AG04450 (cell line): ENCODE measurements around the gene KRTAP5-2. TPM values are rescaled to one million over a fixed set of nuclear protein-coding genes. Genes with fewer than 3 reads are reported as not detected.

Experiments used
- CTCF ChIA-PET: fragments of 300-600, 350-600 bp; formaldehyde crosslinking; extraction: SDS; loops from one replicate; lab custom pipeline; 2022; ENCODE audit warnings: antibody characterized with exemption, inconsistent platforms; lab: Charles Lee
- POLR2A ChIA-PET: fragments of 350-600 bp; formaldehyde crosslinking; extraction: SDS; loops from one replicate; lab custom pipeline; 2021; ENCODE audit warnings: antibody characterized with exemption, inconsistent platforms; lab: Yijun Ruan, JAX
- DNase-seq: peaks from one replicate; pipeline ENCODE4 v3.0.0-alpha.2; 2011; ENCODE audit warnings: low read depth, low spot score
- H3K27ac ChIP-seq: one replicate; pipeline ENCODE4 v1.5.1; 2012; ENCODE audit warnings: low read depth, low read length, control low read depth
- H3K27me3 ChIP-seq: one replicate; pipeline ENCODE4 v1.6.0; 2012; ENCODE audit warnings: low read length; ENCODE audit not compliant: control insufficient read depth, insufficient read depth
- H3K4me3 ChIP-seq: 2 replicates; pipeline ENCODE4 v1.5.1; 2011; ENCODE audit warnings: mild to moderate bottlenecking, low read depth, low read length, control low read depth
- H3K9me3 ChIP-seq: 2 replicates; pipeline ENCODE4 v1.5.1; 2012; ENCODE audit warnings: low read length; ENCODE audit not compliant: control insufficient read depth, insufficient read depth
- CTCF ChIP-seq: IDR thresholded peaks from 2 replicates; pipeline ENCODE4 v1.5.1; 2011; ENCODE audit warnings: low read depth, low read length, control low read depth, inconsistent platforms
- polyA plus RNA-seq: library from polyadenylated mRNA; depleted of rRNA; stranded (reverse); fragments of >200 nt; gene quantifications from 2 replicates; pipeline ENCODE4 v1.2.3, GENCODE V29; 2011

The KRTAP5-2 gene
- polyA plus RNA-seq, 1 experiment, result not detected

GRCh38 chr11:1574933-1575242 is 23.2 kb downstream of the KRTAP5-2 start:
- ChIA-PET CTCF (interaction anchor here (0.6 to 3.5 kb wide), 15 partner anchors 10 to 372 kb away, joined by 3 to 87 read pairs (median 5); no protein-coding TSS in a partner anchor), POLR2A (interaction anchor here (1.4 kb wide), 1 partner anchor 239 kb away, joined by 3 read pairs; no protein-coding TSS in a partner anchor)

GRCh38 chr11:1574238-1574932 is 23.7 kb downstream of the KRTAP5-2 start:
- POLR2A ChIA-PET, result interaction anchor here (1.4 to 1.5 kb wide), 2 partner anchors 28 to 239 kb away, joined by 3 to 6 read pairs; no protein-coding TSS in a partner anchor
- DNase-seq, result no peak
- H3K9me3 ChIP-seq, result peaks cover 7% of the 10 kb centered on the region
- peaks cover 31% of the 10 kb centered on the region for H3K27me3 ChIP-seq
- TF ChIP-seq CTCF, result peak; percentile 65
- no peak overlapping the region for H3K4me3 ChIP-seq
- H3K27ac ChIP-seq, result no peak overlapping the region
- CTCF ChIA-PET, result interaction anchor here (0.6 to 3.5 kb wide), 15 partner anchors 10 to 372 kb away, joined by 3 to 87 read pairs (median 5); no protein-coding TSS in a partner anchor

More at GRCh38 chr11:1574933-1575242, 23.2 kb downstream of the KRTAP5-2 start:
- DNase-seq, result no peak
- Histone ChIP-seq H3K27ac (no peak overlapping the region), H3K4me3 (no peak overlapping the region), H3K27me3 (peaks cover 31% of the 10 kb centered on the region), H3K9me3 (peaks cover 7% of the 10 kb centered on the region)
- no peak; the same call in 1 of the 2 replicates for TF ChIP-seq CTCF

- Histone ChIP-seq H3K27me3 (peaks cover 31% of the 10 kb centered on the region), H3K9me3 (peaks cover 7% of the 10 kb centered on the region), H3K4me3 (no peak overlapping the region), H3K27ac (no peak overlapping the region)
- no peak for DNase-seq
- ChIA-PET POLR2A (interaction anchor here (1.0 to 1.5 kb wide), 3 partner anchors 16 to 238 kb away, joined by 3 to 6 read pairs (median 3); no protein-coding TSS in a partner anchor), CTCF (interaction anchor here (0.8 to 3.5 kb wide), 7 partner anchors 9 to 311 kb away, joined by 3 to 87 read pairs (median 7); no protein-coding TSS in a partner anchor)
- TF ChIP-seq CTCF, result no peak
Measured at GRCh38 chr11:1573903-1574237, 24.2 kb downstream of the KRTAP5-2 start.

GRCh38 chr11:1573077-1573902 is 24.8 kb downstream of the KRTAP5-2 start:
- Histone ChIP-seq H3K27me3 (peaks cover 26% of the 10 kb centered on the region), H3K9me3 (peaks cover 2% of the 10 kb centered on the region), H3K27ac (no peak overlapping the region), H3K4me3 (no peak overlapping the region)
- no peak for DNase-seq
- ChIA-PET POLR2A (interaction anchor here (1.0 to 1.5 kb wide), 2 partner anchors 15 to 26 kb away, joined by 3 to 6 read pairs; no protein-coding TSS in a partner anchor), CTCF (interaction anchor here (0.8 to 3.5 kb wide), 6 partner anchors 15 to 310 kb away, joined by 3 to 87 read pairs (median 8); no protein-coding TSS in a partner anchor)
- no peak for TF ChIP-seq CTCF
